GM10266 (cell line): ENCODE measurements around the gene PAPPA2.
"Not testable (repeated sequence)": the region's sequence is repeated elsewhere in the genome, so short reads cannot be mapped to it uniquely, and the experiment has no call there.

Experiments used
- DNase-seq: peaks from one replicate; pipeline ENCODE4 v3.0.0; 2012; ENCODE audit errors: extremely low spot score
- TF ChIP-seq, protein P1 (sequence below): IDR thresholded peaks from 2 replicates; pipeline ENCODE4 v1.5.1; 2012; ENCODE audit warnings: mild to moderate bottlenecking, low read depth; ENCODE audit not compliant: control insufficient read depth, insufficient read depth; ENCODE audit errors: missing control alignments

Gene PAPPA2

DNA sequence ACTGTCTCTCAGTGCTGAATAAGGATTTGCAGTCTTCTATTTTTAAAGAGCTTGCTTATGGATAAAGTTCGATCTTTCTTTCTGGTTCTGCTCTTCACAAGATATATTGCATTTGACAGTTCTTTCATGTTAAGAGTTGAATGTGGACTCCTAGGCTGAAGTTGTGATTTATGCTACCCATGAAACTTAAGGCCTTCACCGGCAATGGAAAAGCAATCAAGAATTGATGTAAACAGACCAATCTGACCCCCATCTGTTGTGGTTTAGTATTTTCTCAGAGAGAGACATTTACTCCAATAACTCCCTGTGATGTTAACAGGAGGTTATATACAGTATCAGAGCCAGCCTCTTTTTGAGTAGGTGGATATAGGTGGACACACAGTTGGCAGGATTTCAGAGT lies 165.8 kb downstream of the PAPPA2 start:
- TF ChIP-seq, protein P1, sequence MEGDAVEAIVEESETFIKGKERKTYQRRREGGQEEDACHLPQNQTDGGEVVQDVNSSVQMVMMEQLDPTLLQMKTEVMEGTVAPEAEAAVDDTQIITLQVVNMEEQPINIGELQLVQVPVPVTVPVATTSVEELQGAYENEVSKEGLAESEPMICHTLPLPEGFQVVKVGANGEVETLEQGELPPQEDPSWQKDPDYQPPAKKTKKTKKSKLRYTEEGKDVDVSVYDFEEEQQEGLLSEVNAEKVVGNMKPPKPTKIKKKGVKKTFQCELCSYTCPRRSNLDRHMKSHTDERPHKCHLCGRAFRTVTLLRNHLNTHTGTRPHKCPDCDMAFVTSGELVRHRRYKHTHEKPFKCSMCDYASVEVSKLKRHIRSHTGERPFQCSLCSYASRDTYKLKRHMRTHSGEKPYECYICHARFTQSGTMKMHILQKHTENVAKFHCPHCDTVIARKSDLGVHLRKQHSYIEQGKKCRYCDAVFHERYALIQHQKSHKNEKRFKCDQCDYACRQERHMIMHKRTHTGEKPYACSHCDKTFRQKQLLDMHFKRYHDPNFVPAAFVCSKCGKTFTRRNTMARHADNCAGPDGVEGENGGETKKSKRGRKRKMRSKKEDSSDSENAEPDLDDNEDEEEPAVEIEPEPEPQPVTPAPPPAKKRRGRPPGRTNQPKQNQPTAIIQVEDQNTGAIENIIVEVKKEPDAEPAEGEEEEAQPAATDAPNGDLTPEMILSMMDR: no peak
- DNase-seq: no peak

DNA sequence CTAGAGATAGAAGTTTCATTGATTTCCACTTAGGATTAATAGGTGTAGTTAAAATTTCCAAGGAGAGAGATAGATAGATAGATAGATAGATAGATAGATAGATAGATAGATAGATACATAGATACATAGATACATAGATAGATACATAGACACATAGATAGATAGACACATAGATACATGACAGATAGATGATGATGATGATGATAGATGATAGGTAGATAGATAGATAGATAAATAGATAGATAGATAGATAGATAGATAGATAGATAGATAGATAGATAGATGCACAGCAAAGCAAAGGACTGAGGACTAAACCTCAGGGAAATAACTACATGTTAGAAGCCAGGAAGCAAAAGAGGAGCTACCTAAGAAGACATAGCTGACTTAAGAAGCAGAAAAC lies 171.8 kb downstream of the PAPPA2 start:
- not testable (repeated sequence) for DNase-seq

DNA sequence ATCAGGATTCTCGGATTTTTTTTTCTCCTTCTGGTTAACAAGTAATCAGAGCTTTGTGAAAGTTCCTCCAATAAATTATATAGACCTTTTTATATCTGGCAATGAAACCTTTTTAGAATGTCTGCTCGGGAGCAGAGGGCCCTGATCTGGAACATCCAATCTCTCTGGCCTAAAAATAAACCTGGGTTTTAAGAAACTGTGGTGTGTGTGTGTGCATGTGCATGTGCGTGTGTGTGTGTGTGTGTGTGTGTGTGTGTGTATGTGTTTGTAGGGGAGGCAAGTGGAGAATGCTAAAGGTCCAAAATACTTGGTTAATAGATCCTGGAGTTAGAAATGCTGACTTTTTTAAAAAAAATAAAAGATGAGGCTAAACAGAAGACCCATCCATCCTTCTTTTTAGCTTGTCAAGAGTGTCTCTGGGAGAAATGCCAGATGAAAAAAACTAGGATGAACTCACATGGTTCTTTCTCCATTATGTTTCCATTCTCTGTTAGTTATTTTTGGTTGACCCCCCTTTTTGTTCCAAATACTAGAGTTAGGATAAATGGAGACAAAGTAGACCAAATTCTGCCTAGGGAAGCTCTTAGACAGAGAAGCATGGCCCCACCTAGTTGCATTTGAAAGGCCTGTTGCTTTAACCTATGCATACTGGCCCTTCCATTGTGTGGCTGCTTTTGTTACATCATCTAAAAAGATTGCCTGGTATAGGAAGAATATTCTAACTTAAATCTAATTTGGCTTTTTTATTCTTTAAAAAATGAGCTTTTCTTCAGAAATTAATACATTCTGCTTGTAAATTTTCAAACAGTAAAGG lies 175.9 kb downstream of the PAPPA2 start:
- DNase-seq: no peak
- TF ChIP-seq, protein P1: no peak

DNA sequence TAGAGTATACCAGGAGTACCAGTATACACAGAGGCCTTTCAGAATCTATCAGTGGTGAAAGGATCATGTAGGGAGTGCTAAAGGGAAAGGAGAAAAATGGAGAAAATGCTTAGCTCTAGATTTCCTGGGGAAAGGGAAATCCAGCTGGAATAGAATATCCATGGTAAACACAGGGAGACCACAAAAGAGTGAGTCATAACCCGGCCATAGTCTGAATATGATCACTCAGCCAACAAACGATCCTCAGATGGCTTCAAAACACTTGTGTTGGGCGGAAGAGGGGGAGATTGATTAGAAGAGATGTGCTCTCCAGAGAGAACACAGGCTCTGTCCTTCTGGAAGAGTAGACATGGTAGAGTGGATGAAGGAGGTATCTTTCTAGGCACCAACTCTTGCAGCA lies 180.6 kb downstream of the PAPPA2 start:
- no peak for DNase-seq
- TF ChIP-seq, protein P1: no peak

DNA sequence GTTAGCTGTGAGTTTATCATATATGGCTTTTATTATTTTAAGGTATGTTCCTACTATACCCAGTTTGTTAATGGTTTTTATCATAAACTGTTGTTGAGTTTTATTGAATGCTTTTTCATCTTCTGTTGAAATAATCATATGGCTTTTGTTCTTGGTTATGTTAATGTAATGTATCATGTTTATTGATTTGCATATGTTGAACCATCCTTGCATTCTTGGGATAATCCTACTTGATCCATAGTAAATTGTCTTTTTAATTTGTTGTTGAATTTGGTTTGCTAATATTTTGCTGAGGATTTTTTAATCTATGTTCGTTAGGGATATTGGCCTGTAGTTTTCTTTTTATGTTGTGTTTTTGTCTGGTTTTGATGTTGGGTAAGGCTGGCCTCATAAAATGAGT lies 185.6 kb downstream of the PAPPA2 start:
- DNase-seq: no peak
- TF ChIP-seq, protein P1: no peak

DNA sequence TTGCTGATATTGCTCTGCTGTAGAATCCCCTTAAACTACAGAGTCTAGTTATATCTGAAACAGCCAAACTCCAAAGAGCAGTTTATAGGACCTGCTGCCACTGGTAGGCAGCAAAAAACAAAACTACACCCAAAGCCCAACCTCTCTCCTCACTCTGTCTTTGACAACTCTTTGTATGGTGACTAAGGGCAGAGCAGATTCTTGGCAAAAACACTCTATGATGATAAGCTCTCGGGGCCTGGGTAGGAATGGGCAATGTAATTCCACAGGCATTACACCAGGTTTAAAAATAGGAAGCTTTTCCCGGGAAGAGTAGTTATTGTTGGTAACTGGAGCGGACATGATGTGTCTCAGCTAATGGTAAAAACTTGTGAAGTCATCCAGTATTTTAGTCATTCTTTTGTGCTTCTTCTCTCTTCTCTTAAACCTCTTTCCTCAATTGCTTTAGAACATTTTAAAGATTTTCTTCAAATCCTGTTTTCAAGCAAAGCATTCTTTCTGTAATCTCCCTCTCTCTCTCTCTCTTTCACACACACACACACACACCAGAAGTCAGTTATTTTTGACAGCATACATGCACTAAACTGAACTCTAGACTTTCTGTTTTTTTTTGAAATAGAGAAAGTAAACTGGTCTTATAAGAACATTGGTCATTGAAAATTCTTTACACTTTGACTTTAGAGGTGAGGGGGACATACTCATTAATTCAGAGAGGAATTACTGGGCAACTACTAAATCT lies 193.5 kb downstream of the PAPPA2 start:
- TF ChIP-seq, protein P1: no peak
- no peak for DNase-seq

DNA sequence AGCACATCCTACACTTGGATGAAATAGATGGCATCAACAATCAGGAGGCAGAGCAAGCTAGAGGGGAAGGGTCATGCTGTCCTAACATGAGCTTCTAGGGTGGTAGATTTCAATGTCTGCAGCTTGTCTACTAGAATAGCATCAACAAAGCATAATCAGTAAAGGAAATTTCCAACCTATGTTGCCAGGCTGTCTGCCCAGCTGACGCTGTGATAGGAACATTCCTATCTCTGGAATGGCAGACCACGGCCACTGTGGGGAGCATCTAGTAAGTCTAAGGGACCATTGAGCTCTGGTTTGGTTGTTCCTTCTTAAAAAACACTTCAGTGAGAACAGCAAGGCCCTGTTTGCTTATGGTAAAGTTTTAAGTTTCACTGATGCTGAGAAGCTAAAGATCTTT lies 206.8 kb downstream of the PAPPA2 start:
- TF ChIP-seq, protein P1: no peak
- no peak for DNase-seq
